Mesothelial cell of epicardium (in vitro differentiated cells): ENCODE results near the gene NLRC5. TPM values are rescaled to one million over a fixed set of nuclear protein-coding genes. Genes with fewer than 3 reads are reported as not detected.
"Not testable (repeated sequence)": the region's sequence is repeated elsewhere in the genome, so short reads cannot be mapped to it uniquely, and the experiment has no call there.

Experiments used
- DNase-seq, 2 experiments: peaks; one replicate each; pipeline ENCODE4 v3.0.0; 2021; ENCODE audit warnings: low spot score in 2 of 2; ENCODE audit not compliant: unreplicated experiment in 2 of 2
- H3K27ac Mint-ChIP-seq: 2 replicates; pipeline ENCODE4 v1.8.0; 2021; ENCODE audit warnings: mixed read lengths
- H3K27me3 Mint-ChIP-seq: 2 replicates; pipeline ENCODE4 v1.8.0; 2021; ENCODE audit warnings: low read depth, mixed read lengths
- H3K36me3 Mint-ChIP-seq: 2 replicates; pipeline ENCODE4 v1.8.0; 2021; ENCODE audit warnings: mixed read lengths
- H3K4me1 Mint-ChIP-seq: 2 replicates; pipeline ENCODE4 v1.8.0; 2021; ENCODE audit warnings: mixed read lengths
- H3K4me3 Mint-ChIP-seq: 2 replicates; pipeline ENCODE4 v1.8.0; 2021; ENCODE audit warnings: mild to moderate bottlenecking, moderate library complexity, mixed read lengths
- H3K9me3 Mint-ChIP-seq: 2 replicates; pipeline ENCODE4 v1.8.0; 2021; ENCODE audit warnings: mixed read lengths
- CTCF ChIP-seq: fragments of 200-600 bp; sonication (generic); IDR thresholded peaks from one replicate; pipeline ENCODE4 v1.5.0; 2021; ENCODE audit warnings: antibody characterized with exemption; ENCODE audit not compliant: unreplicated experiment
- total RNA-seq: library from RNA; stranded (reverse); gene quantifications from 3 replicates; pipeline ENCODE4 v1.2.1, GENCODE V29; 2021

NLRC5 gene
- total RNA-seq, 1 donor from 2014 or later: 3.7 TPM

DNA sequence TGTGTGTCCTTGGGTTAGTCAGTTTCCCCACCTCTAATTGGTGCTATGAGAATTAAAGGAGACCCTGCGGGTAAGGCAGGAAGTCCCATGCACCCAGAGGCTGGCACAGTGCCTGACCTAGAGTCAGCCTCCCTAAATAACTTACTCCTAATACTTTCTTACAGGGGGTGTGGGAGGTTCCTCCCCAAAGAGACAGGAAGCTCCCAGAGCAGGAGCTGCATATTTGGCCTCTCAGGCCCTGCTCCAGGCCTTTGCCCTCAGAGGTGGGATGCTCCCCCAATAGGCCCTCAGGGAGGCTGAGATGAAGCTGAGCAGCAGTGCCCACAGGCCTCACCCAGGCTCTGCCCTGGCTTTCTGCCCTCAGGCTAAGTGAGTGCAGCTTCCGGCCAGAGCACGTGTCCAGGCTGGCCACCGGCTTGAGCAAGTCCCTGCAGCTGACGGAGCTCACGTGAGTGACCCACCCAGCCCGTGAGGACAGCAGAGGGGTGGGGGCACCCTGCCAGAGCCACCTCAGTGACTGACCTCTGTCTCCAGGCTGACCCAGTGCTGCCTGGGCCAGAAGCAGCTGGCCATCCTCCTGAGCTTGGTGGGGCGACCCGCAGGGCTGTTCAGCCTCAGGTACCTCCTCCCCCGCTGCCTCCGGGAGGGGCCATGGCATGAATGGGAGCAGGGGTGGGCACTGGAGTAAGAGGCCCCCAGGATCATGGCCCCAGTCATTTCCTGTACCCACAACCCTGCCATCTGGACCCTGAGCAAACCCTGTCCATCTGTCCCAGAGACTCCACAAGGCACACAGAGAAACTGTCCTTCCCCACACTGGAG lies 71.9 kb downstream of the NLRC5 start:
- Mint-ChIP-seq H3K36me3 (no peaks in the 10 kb centered on the region), H3K4me1 (peaks cover 6% of the 10 kb centered on the region), H3K9me3 (no peaks in the 10 kb centered on the region), H3K27me3 (peaks cover 10% of the 10 kb centered on the region), H3K4me3 (no peak overlapping the region), H3K27ac (peak overlapping the region; percentile 35)
- TF ChIP-seq CTCF: no peak
- no peak for DNase-seq

DNA sequence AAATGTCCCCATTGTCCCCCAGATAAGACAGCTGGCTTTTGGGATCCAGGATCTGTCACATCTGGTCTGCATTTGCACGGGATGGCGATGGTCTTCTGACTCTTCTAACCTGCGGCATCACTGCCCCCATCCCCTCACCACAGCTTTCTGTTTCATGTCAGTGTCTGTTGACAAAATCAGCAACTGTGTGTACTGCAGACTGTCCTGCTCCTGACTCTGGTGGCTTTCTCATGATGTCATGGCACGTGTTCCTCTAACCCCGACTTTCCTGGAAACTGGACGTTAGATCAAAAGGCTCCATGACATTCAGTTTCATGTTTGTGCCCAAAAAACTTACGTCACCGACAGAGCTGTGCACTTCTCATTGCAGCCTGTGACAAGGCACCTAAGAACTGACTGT lies 73.0 kb downstream of the NLRC5 start:
- H3K36me3 Mint-ChIP-seq: no peaks in the 10 kb centered on the region
- H3K4me3 Mint-ChIP-seq: no peak overlapping the region
- H3K4me1 Mint-ChIP-seq: peaks cover 6% of the 10 kb centered on the region
- H3K27ac Mint-ChIP-seq: no peak overlapping the region
- H3K27me3 Mint-ChIP-seq: peaks cover 14% of the 10 kb centered on the region
- no peak for TF ChIP-seq CTCF
- no peaks in the 10 kb centered on the region for H3K9me3 Mint-ChIP-seq
- DNase-seq: no peak

GRCh38 chr16:57063189-57063588 lies 73.8 kb downstream of the NLRC5 start:
- not testable (repeated sequence) for H3K4me3 Mint-ChIP-seq, H3K4me1 Mint-ChIP-seq, H3K36me3 Mint-ChIP-seq, H3K9me3 Mint-ChIP-seq, DNase-seq, H3K27ac Mint-ChIP-seq
- peaks cover 12% of the 10 kb centered on the region for H3K27me3 Mint-ChIP-seq

DNA sequence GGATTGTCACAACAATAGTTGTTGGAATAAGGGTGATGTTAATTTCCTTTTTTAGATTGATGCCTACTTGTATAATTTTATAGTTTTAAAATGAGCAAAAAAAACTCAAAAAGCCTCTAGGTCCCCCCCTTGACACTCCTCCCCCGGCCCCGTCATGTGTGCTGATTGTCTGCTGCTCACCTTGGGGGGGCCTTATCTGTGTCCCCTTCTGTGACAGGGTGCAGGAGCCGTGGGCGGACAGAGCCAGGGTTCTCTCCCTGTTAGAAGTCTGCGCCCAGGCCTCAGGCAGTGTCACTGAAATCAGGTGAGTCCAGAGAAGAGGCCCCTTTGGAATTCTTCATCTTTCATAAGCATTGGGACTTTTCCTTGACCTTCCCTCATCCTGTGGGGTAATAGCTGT lies 75.6 kb downstream of the NLRC5 start:
- no peak overlapping the region for H3K4me3 Mint-ChIP-seq
- no peak for TF ChIP-seq CTCF
- H3K27ac Mint-ChIP-seq: no peak overlapping the region
- no peaks in the 10 kb centered on the region for H3K9me3 Mint-ChIP-seq
- no peaks in the 10 kb centered on the region for H3K36me3 Mint-ChIP-seq
- H3K27me3 Mint-ChIP-seq: peaks cover 14% of the 10 kb centered on the region
- DNase-seq: no peak
- peaks cover 6% of the 10 kb centered on the region for H3K4me1 Mint-ChIP-seq

DNA sequence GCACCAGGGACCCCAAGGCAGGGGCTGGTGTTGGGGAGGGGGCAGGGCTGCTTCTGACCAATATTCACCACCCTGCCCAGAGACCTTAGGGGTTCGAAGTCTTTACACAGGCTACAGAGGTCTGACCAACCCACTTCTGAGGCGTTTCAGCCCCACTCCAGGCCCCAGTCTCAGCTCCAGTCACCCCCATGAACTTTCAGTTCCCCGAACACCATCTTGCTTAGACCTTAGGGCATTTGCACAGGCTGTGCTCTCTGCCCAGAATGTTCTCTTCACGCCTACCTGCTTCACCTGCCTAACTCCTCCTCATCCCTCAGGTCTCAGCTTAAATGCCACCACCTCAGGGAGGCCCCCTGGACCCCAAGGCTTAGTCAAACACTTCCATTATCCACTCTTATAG lies 77.3 kb downstream of the NLRC5 start:
- peaks cover 15% of the 10 kb centered on the region for H3K27me3 Mint-ChIP-seq
- no peaks in the 10 kb centered on the region for H3K9me3 Mint-ChIP-seq
- no peak overlapping the region for H3K4me3 Mint-ChIP-seq
- H3K4me1 Mint-ChIP-seq: peaks cover 6% of the 10 kb centered on the region
- DNase-seq: no peak
- H3K36me3 Mint-ChIP-seq: no peaks in the 10 kb centered on the region
- TF ChIP-seq CTCF: no peak
- no peak overlapping the region for H3K27ac Mint-ChIP-seq

GRCh38 chr16:57067347-57067746 lies 78.0 kb downstream of the NLRC5 start:
- no peak for DNase-seq
- no peak for TF ChIP-seq CTCF
- Mint-ChIP-seq H3K4me1 (peaks cover 6% of the 10 kb centered on the region), H3K9me3 (no peaks in the 10 kb centered on the region), H3K27me3 (peaks cover 15% of the 10 kb centered on the region), H3K4me3 (no peak overlapping the region), H3K27ac (no peak overlapping the region), H3K36me3 (no peaks in the 10 kb centered on the region)
